Suprapubic skin (tissue), 4 donors: ENCODE measurements around the gene LRRC27. TPM values are rescaled to one million over a fixed set of nuclear protein-coding genes. Genes with fewer than 3 reads are reported as not detected.

Experiments used
- DNase-seq, 2 donors: peaks; one replicate each; pipeline ENCODE4 v3.0.0-alpha.2; 2019; ENCODE audit warnings: low spot score in 2 of 2
- H3K27ac ChIP-seq: fragments of 200-600 bp; sonication (generic); one replicate; pipeline ENCODE4 v1.5.1; 2019
- H3K27me3 ChIP-seq: fragments of 200-600 bp; sonication (generic); one replicate; pipeline ENCODE4 v1.5.1; 2019
- H3K36me3 ChIP-seq: fragments of 200-600 bp; sonication (generic); one replicate; pipeline ENCODE4 v1.5.1; 2019
- H3K4me1 ChIP-seq: fragments of 200-600 bp; sonication (generic); one replicate; pipeline ENCODE4 v1.5.1; 2019
- H3K4me3 ChIP-seq: fragments of 200-600 bp; sonication (generic); one replicate; pipeline ENCODE4 v1.5.1; 2019; ENCODE audit warnings: mild to moderate bottlenecking
- H3K9me3 ChIP-seq: fragments of 200-600 bp; sonication (generic); one replicate; pipeline ENCODE4 v1.5.1; 2019
- EP300 ChIP-seq: sonication (generic); formaldehyde crosslinking; IDR thresholded peaks from one replicate; pipeline ENCODE4 v1.6.1; 2017; ENCODE audit warnings: antibody characterized with exemption
- POLR2A ChIP-seq, 2 donors: fragments of 450-650 bp; IDR thresholded peaks; one replicate each; pipeline ENCODE4 v1.6.1; 2017; ENCODE audit warnings: antibody characterized with exemption in 2 of 2, mild to moderate bottlenecking in 2 of 2, moderate library complexity in 2 of 2
- POLR2AphosphoS5 ChIP-seq, 3 donors: sonication (generic); formaldehyde crosslinking; IDR thresholded peaks; one replicate each; pipeline ENCODE4 v1.6.1; 2017; ENCODE audit warnings: antibody characterized with exemption in 3 of 3
- WGBS: methylation state at CpG from one replicate; pipeline ENCODE4 v1.1.5; 2018; 5-methylcytosine and 5-hydroxymethylcytosine counted together
- total RNA-seq, 4 donors: library from RNA; depleted of rRNA; stranded (reverse); fragments of >200 nt; gene quantifications; one replicate each; pipeline ENCODE4 v1.1.0, GENCODE V29; 2016
- TF ChIP-seq, protein P1 (sequence below), 2 donors: fragments of 200-600 bp in 1 of 2; fragments of 450-650 bp in 1 of 2; sonication (generic) in 1 of 2; IDR thresholded peaks; one replicate each; pipeline ENCODE4 v1.5.1; 2016 to 2019; ENCODE audit warnings: antibody characterized with exemption in 2 of 2, mild to moderate bottlenecking in 1 of 2, moderate library complexity in 1 of 2

Gene LRRC27
- total RNA-seq, 4 donors from 2014 or later: 6.6 to 13.1 (median 7.1) TPM

DNA sequence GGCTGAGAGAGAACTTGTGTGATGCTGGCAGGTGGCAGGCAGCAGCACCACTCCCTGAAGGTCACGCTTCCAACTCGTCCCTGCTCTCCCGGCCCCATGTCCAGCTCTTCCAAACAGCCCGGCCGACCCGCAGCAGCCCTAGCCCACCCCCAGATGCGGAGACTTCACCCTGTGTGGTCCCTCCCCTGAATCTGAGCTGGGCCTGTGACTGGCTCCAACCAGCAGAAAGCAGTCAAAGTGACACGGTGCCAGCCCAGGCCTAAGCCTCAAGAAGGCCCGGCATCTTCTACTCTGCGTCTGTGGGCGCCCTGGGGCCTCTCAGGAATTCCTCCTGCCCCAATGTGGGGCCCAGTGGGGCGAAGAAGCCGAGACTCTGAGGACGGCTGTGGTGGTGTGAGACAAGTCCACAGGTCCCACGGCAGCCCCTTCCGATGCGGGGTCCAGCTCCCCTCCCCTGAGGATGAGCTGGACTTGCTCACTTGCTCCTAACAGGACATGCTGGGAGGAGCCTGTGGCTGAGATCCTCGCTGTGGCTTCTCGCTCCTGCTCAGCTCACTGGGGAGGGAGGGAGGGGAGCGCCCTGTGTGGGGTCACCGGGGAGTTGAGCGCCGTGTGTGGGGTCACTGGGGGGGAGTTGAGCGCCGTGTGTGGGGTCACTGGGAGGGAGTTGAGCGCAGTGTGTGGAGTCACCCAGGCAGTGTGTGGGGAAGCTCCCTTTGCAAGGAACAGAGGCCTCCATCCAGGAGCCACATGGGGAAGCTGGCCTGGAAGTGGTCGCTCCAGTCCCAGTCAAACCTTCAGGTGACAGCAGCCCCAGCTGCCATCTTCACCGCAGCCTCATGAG lies 33.7 kb upstream of the LRRC27 start:
- H3K4me3 ChIP-seq: no peak overlapping the region
- WGBS: 87% methylated on average over 14 of the region's 28 CpGs
- no peaks in the 10 kb centered on the region for H3K4me1 ChIP-seq
- no peaks in the 10 kb centered on the region for H3K36me3 ChIP-seq
- DNase-seq: peak; percentile 57 to 79
- TF ChIP-seq, protein P1, sequence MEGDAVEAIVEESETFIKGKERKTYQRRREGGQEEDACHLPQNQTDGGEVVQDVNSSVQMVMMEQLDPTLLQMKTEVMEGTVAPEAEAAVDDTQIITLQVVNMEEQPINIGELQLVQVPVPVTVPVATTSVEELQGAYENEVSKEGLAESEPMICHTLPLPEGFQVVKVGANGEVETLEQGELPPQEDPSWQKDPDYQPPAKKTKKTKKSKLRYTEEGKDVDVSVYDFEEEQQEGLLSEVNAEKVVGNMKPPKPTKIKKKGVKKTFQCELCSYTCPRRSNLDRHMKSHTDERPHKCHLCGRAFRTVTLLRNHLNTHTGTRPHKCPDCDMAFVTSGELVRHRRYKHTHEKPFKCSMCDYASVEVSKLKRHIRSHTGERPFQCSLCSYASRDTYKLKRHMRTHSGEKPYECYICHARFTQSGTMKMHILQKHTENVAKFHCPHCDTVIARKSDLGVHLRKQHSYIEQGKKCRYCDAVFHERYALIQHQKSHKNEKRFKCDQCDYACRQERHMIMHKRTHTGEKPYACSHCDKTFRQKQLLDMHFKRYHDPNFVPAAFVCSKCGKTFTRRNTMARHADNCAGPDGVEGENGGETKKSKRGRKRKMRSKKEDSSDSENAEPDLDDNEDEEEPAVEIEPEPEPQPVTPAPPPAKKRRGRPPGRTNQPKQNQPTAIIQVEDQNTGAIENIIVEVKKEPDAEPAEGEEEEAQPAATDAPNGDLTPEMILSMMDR (IDR thresholded peaks at IDR 0.05): no peak
- TF ChIP-seq POLR2A (IDR thresholded peaks at IDR 0.05) (no peak), POLR2AphosphoS5 (IDR thresholded peaks at IDR 0.05) (no peak), EP300 (no peak)
- no peak overlapping the region for H3K27ac ChIP-seq
- no peaks in the 10 kb centered on the region for H3K27me3 ChIP-seq
- no peaks in the 10 kb centered on the region for H3K9me3 ChIP-seq

DNA sequence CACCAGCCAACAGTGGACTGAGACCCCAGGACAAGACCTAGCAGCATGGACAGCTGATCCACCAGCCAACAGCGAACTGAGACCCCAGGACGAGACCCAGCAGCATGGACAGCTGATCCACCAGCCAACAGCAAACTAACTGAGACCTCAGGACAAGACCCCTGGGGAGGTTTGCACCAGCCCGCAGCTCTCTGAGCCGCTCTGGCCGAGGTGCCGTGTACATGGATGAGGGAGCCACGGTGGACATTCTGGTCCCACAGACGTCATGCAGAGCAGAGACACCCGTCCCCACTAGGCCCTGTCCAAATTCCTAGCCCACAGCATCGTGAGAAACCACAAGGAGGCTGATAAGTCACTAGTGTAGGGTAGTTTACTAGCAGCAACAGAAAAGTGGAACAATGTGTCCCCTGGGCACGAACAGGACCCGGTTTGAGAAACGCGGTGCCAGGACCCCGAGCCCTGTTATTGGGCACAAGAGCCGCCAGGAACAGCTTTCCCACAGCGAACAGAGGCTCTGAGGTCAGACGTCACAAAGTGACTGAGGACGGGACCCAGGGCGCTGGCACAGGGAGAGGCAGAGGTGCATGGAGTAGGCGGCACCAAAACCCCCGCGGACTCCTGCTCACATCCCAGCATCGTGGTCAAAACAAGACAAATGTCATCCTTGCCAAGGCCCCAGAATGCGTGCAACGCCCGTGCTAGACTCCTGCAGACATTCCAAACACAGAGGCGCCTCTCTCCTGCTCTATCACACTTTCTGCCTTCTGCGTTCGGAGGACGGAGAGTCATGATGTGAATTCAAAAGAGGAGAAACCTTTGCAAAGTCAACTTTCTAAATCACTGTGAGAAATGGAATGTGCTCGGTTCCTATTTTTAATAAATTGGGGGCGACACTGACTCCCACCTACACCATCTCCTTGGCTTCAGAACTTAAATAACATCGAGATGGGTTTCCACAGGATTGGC lies 32.3 kb upstream of the LRRC27 start:
- H3K36me3 ChIP-seq: no peaks in the 10 kb centered on the region
- TF ChIP-seq POLR2AphosphoS5 (IDR thresholded peaks at IDR 0.05) (no peak), POLR2A (IDR thresholded peaks at IDR 0.05) (no peak), EP300 (no peak)
- TF ChIP-seq, protein P1 (IDR thresholded peaks at IDR 0.05): no peak
- H3K4me3 ChIP-seq: no peak overlapping the region
- peak; percentile 42 to 78 for DNase-seq
- H3K27ac ChIP-seq: no peak overlapping the region
- WGBS: 92% methylated on average over 33 of the region's 34 CpGs
- no peaks in the 10 kb centered on the region for H3K9me3 ChIP-seq
- no peaks in the 10 kb centered on the region for H3K4me1 ChIP-seq
- no peaks in the 10 kb centered on the region for H3K27me3 ChIP-seq

DNA sequence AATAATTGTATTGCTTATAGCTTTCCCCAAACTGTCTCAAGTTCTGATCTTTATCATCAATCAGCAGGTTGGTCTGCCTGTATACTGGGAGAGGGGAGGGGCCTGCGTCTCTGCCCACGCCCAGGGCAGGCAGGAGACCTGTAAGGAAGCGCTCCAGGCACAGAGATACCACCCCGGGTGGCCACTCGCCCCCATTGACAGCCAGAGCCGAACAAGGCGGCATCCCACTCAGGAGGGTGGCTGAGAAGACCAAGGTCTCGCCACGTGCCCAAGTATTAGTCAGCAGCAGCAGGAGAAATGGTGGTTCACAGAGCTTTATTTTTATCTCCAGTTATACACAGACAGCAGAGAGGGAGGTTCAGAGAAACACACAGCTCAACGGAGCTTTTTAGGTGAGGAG lies 31.4 kb upstream of the LRRC27 start:
- TF ChIP-seq POLR2A (IDR thresholded peaks at IDR 0.05) (no peak), POLR2AphosphoS5 (IDR thresholded peaks at IDR 0.05) (no peak)
- Histone ChIP-seq H3K4me1 (no peaks in the 10 kb centered on the region), H3K4me3 (no peak overlapping the region), H3K27ac (no peak overlapping the region), H3K9me3 (no peaks in the 10 kb centered on the region), H3K36me3 (no peaks in the 10 kb centered on the region), H3K27me3 (no peaks in the 10 kb centered on the region)
- DNase-seq: peak; percentile 27 to 31
- WGBS: 59% methylated on average over 10 of the region's 10 CpGs

DNA sequence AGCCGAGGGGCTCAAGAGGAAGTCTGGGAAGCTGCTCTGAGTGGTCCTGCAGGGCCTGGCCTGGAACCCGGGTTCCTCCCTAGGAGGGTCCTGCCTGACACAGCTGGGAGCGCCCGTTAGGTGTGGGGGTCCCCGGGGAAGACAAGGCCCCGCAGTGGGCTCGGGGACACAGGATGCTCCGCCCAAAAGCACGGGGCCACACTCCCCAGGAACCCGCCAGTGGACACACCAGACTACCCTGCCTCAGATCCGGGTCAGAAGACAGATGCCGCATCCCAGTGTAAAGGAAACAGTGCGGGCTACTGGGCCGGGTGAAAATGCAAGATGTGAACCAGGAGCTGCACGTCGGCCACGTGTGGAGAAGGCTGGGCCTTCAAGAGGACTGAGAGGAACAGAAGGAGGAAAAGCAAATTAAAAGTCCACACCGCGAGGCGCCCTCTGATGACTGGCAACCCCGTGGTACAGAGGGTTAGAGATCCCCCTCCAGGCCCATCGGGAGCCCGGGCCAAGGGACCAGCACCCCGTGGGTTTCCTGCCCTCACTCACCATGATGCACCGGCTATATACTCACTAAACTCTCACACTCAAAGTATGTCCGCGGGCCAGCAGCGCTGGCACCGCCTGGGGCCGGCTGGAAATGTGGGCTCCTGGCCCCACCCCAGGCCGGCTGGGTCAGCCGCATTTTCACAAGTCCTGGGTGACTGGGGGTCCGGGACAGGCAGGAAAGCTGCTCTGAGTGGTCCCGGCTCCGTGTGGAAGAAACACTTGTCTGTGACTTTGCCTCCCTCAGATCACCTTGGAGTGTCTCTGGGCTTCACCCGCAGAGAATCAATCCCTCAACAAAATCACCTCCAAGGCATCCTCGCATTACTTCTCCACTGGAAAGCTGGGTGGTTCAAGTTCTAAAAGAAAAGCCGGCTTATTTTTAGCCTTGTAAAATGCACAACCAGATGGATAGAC lies 30.3 kb upstream of the LRRC27 start:
- TF ChIP-seq EP300 (no peak), POLR2A (IDR thresholded peaks at IDR 0.05) (no peak), POLR2AphosphoS5 (IDR thresholded peaks at IDR 0.05) (no peak)
- TF ChIP-seq, protein P1 (IDR thresholded peaks at IDR 0.05): no peak
- Histone ChIP-seq H3K27ac (no peak overlapping the region), H3K4me1 (peaks cover 3% of the 10 kb centered on the region), H3K27me3 (peaks cover 6% of the 10 kb centered on the region), H3K9me3 (no peaks in the 10 kb centered on the region), H3K4me3 (no peak overlapping the region), H3K36me3 (no peaks in the 10 kb centered on the region)
- DNase-seq: peak; percentile 54 to 72
- WGBS: 94% methylated on average over 25 of the region's 38 CpGs
